ENCODE data around the gene BICD1. TPM values are rescaled to one million over a fixed set of nuclear protein-coding genes. Genes with fewer than 3 reads are reported as not detected.

BICD1 gene
- total RNA-seq, 1 experiment from 2014 or later: 9.2 TPM

DNA sequence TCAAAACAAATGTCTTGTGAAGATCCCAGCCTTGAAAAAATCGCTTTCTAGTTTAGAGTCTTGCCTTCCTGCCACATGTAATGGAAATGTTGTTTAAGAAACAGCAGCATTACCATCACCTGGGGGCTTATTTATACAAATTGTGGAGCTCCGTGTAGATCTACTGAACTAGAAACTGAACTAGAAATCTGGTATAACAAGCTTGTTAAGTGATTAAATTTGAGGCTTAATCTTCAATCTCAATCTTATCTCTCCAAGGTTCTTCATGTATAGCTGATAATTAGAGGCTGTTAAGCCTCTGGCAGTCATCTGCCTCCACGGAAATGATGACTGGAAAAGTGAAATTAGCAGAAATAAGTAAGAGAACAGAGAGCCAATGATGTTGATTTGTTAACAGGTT is 200.7 kb downstream of the BICD1 start:
- no peaks in the 10 kb centered on the region for H4K20me1 ChIP-seq (ENCODE audit: low read length)
- H2AFZ ChIP-seq (ENCODE audit: low read length): no peak overlapping the region
- ChIA-PET POLR2A (ENCODE audit: unreplicated experiment) (no interaction called here), CTCF (no interaction called here)
- H3K9me3 ChIP-seq (ENCODE audit: low read length): no peaks in the 10 kb centered on the region
- H3K4me1 ChIP-seq (ENCODE audit: insufficient read depth, low read length): no peaks in the 10 kb centered on the region
- no peaks in the 10 kb centered on the region for H3K27me3 ChIP-seq (ENCODE audit: low read length)
- no peak overlapping the region for H3K4me2 ChIP-seq (ENCODE audit: low read length)
- no peak overlapping the region for H3K9ac ChIP-seq (ENCODE audit: low read length)
- BruUV-seq (replicated peaks): no TSS peak
- no peaks in the 10 kb centered on the region for H3K36me3 ChIP-seq (ENCODE audit: low read depth, low read length)
- intact Hi-C loops (cut with micrococcal nuclease): loop anchor here (10.0 kb wide), 1 partner anchor 123 kb away; no protein-coding TSS in a partner anchor
- no peak overlapping the region for H3K4me3 ChIP-seq (ENCODE audit: low read length)
- DNase-seq: no peak
- H3K79me2 ChIP-seq (ENCODE audit: low read length): no peaks in the 10 kb centered on the region
- no peaks in the 10 kb centered on the region for H3K9me2 ChIP-seq (replicated peaks; ENCODE audit: low read length)
- no peaks in the 10 kb centered on the region for H3F3A ChIP-seq (ENCODE audit: low read length, unreplicated experiment)
- TF ChIP-seq, protein P1, sequence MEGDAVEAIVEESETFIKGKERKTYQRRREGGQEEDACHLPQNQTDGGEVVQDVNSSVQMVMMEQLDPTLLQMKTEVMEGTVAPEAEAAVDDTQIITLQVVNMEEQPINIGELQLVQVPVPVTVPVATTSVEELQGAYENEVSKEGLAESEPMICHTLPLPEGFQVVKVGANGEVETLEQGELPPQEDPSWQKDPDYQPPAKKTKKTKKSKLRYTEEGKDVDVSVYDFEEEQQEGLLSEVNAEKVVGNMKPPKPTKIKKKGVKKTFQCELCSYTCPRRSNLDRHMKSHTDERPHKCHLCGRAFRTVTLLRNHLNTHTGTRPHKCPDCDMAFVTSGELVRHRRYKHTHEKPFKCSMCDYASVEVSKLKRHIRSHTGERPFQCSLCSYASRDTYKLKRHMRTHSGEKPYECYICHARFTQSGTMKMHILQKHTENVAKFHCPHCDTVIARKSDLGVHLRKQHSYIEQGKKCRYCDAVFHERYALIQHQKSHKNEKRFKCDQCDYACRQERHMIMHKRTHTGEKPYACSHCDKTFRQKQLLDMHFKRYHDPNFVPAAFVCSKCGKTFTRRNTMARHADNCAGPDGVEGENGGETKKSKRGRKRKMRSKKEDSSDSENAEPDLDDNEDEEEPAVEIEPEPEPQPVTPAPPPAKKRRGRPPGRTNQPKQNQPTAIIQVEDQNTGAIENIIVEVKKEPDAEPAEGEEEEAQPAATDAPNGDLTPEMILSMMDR (conservative IDR thresholded peaks at IDR 0.05; ENCODE audit: low read depth, low read length): no peak
- TF ChIP-seq EZH2 (IDR thresholded peaks at IDR 0.05; ENCODE audit: low read length, unreplicated experiment) (no peak), EZH2phosphoT487 (IDR thresholded peaks at IDR 0.05; ENCODE audit: borderline replicate concordance, low read length) (no peak)
- H3K27ac ChIP-seq (ENCODE audit: low read length): no peak overlapping the region
- no peak for ATAC-seq

DNA sequence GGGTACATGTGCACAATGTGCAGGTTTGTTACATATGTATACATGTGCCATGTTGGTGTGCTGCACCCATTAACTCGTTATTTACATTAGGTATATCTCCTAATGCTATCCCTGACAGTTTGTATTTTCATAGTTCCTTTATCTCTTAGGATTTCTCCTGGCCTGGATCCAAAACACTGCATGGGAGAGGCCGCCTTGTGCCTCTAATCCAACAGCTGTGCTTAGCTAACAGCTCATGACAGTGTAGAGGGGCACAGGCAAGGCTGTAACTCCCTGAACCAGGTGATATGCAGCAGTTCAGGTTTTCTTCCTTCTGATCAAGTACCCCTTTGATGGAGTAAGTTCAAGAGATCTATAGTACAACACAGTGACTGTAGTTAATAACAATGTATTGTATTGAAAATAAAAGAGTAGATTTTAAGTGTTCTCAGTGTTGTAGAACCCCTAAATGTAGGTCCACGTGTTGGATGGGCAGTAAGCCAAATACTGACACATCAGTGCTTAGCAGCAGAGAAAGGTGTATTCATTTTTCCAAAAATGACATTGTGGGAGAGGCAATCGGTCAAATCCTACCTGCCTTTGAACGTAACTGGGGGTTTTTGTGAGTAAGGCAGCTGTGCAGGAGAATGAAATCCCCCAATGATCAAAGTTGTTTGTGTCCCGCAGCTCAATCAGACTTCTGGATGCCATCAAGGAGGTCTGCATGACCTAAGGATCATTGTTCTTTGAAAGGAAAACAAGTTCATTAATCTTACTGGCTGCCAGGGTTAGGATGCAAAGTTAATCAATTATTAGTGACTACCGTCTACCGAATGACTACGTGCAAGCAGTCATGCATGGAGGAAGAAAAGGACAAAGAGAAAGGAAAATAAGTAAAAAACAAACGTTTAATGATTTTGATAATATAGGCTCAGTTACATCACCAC is 203.4 kb downstream of the BICD1 start:
- no peak for TF ChIP-seq EZH2 (IDR thresholded peaks at IDR 0.05; ENCODE audit: low read length, unreplicated experiment)
- no peak for TF ChIP-seq EZH2phosphoT487 (IDR thresholded peaks at IDR 0.05; ENCODE audit: borderline replicate concordance, low read length)
- TF ChIP-seq, protein P1 (conservative IDR thresholded peaks at IDR 0.05; ENCODE audit: low read depth, low read length): no peak
- Histone ChIP-seq H3F3A (ENCODE audit: low read length, unreplicated experiment) (no peaks in the 10 kb centered on the region), H3K4me2 (ENCODE audit: low read length) (no peak overlapping the region), H3K27me3 (ENCODE audit: low read length) (no peaks in the 10 kb centered on the region), H3K27ac (ENCODE audit: low read length) (no peak overlapping the region), H2AFZ (ENCODE audit: low read length) (no peak overlapping the region), H3K36me3 (ENCODE audit: low read depth, low read length) (no peaks in the 10 kb centered on the region), H4K20me1 (ENCODE audit: low read length) (no peaks in the 10 kb centered on the region), H3K4me3 (ENCODE audit: low read length) (no peak overlapping the region), H3K9ac (ENCODE audit: low read length) (no peak overlapping the region), H3K79me2 (ENCODE audit: low read length) (no peaks in the 10 kb centered on the region), H3K9me2 (replicated peaks; ENCODE audit: low read length) (no peaks in the 10 kb centered on the region), H3K9me3 (ENCODE audit: low read length) (no peaks in the 10 kb centered on the region), H3K4me1 (ENCODE audit: insufficient read depth, low read length) (no peaks in the 10 kb centered on the region)
- DNase-seq (no peak), ATAC-seq (no peak)
- ChIA-PET CTCF (no interaction called here), POLR2A (ENCODE audit: unreplicated experiment) (no interaction called here)
- intact Hi-C loops (cut with micrococcal nuclease): loop anchor here (5.0 to 10.0 kb wide), 3 partner anchors 125 to 638 kb away; no protein-coding TSS in a partner anchor
- no TSS peak for BruUV-seq (replicated peaks)
